ENCODE data around the gene PTGIS.

DNA sequence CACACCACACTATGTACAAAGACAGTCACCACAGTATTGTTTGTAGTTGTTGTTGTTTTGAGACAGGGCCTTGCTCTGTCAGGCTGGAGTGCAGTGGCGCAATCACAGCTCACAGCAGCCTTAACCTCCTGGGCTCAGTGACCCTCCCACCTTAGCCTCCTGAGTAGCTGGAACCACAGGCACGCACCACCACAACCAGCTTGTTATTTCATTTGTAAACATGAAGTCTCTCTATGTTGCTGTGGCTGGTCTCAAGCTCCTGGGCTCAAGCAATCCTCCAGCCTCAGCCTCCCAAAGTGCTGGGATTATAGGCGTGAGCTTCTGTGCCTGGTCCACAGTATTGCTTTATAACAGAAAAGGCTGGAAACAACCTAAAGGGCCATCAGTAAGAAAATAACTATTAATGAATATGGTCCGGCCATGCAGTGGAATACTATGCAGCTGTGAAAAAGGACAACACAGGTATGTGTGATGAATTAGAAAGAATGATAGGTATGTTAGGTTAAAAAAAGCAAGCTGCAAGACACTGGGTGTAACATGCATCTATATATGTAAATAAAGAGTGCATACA is 30.0 kb upstream of the PTGIS start:
- TF ChIP-seq, protein P1, sequence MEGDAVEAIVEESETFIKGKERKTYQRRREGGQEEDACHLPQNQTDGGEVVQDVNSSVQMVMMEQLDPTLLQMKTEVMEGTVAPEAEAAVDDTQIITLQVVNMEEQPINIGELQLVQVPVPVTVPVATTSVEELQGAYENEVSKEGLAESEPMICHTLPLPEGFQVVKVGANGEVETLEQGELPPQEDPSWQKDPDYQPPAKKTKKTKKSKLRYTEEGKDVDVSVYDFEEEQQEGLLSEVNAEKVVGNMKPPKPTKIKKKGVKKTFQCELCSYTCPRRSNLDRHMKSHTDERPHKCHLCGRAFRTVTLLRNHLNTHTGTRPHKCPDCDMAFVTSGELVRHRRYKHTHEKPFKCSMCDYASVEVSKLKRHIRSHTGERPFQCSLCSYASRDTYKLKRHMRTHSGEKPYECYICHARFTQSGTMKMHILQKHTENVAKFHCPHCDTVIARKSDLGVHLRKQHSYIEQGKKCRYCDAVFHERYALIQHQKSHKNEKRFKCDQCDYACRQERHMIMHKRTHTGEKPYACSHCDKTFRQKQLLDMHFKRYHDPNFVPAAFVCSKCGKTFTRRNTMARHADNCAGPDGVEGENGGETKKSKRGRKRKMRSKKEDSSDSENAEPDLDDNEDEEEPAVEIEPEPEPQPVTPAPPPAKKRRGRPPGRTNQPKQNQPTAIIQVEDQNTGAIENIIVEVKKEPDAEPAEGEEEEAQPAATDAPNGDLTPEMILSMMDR (IDR thresholded peaks at IDR 0.05), result no peak
- TF ChIP-seq POLR2AphosphoS5 (IDR thresholded peaks at IDR 0.05), result no peak

Data from gastroesophageal sphincter (tissue), 3 donors.